ENCODE results near the gene TOMM20L. TPM values are rescaled to one million over a fixed set of nuclear protein-coding genes. Genes with fewer than 3 reads are reported as not detected.

TOMM20L gene
- total and polyA plus RNA-seq, 2 of the 13 experiments (the other 11 are each of a cell fraction or from before 2014, with no cell fraction given), result 0.46 TPM; not detected in 1

GRCh38 chr14:58401587-58401986, 5.9 kb downstream of the TOMM20L start:
- H3K27ac ChIP-seq (ENCODE audit: extremely low read length, insufficient read depth, low read length), result no peak overlapping the region
- TF ChIP-seq EHMT2 (IDR thresholded peaks at IDR 0.05; ENCODE audit: borderline replicate concordance, low read depth, low read length), result no peak
- TF ChIP-seq ATAD3A (CRISPR knock-in tag; IDR thresholded peaks at IDR 0.05), result no peak
- peak; percentile 37 for TF ChIP-seq CTCF (CRISPR knock-in tag; IDR thresholded peaks at IDR 0.05)
- no peak for TF ChIP-seq POGZ (CRISPR knock-in tag; IDR thresholded peaks at IDR 0.05)
- no peak overlapping the region for H3K4me3 ChIP-seq (replicated peaks in 1 of 3; ENCODE audit: insufficient read depth in 1 of 3, low read depth in 2 of 3, low read length in 3 of 3)
- no peaks in the 10 kb centered on the region; a peak in 1 of 5 replicates for H3K27me3 ChIP-seq (ENCODE audit: control insufficient read depth in 1 of 2, insufficient read depth in 2 of 2, low read length in 2 of 2)
- FAIRE-seq (no peak), ATAC-seq (peak; percentile 66; the same call in 2 of the 3 replicates), DNase-seq (ENCODE audit: low spot score) (no peak)
- no peaks in the 10 kb centered on the region for H3K9me3 ChIP-seq (ENCODE audit: low read length)
- BruUV-seq (replicated peaks), result no TSS peak
- POLR2A ChIA-PET, result no interaction called here
- no peaks in the 10 kb centered on the region for H3K79me2 ChIP-seq (ENCODE audit: insufficient read depth, low read length)
- intact Hi-C loops (cut with micrococcal nuclease; ENCODE audit: unreplicated experiment), result no loop called here
- no peak overlapping the region for H3K9ac ChIP-seq (ENCODE audit: insufficient read depth, low read depth, low read length)
- in situ Hi-C loops (cut with HindIII; ENCODE audit: extremely low pct_ligation_motif_present, low pct_unique_long_range_greater_than_20kb), result no loop called here
- CTCF ChIA-PET (ENCODE audit: low intra/inter-chr PET ratio, low total read pairs), result no interaction called here
- WGBS (ENCODE audit: low lambda C conversion rate), result 84% methylated on average over 3 of the region's 3 CpGs
- H4K20me1 ChIP-seq (ENCODE audit: insufficient read depth, low read length), result no peaks in the 10 kb centered on the region
- H3K4me2 ChIP-seq (ENCODE audit: low read depth, low read length), result no peak overlapping the region
- H3K4me1 ChIP-seq (ENCODE audit: insufficient read depth, low read length), result peaks cover 6% of the 10 kb centered on the region
- no peak overlapping the region for H2AFZ ChIP-seq (ENCODE audit: low read length)
- H3K36me3 ChIP-seq (replicated peaks in 1 of 2; ENCODE audit: control insufficient read depth in 1 of 2, insufficient read depth in 2 of 2, low read length in 2 of 2), result no peaks in the 10 kb centered on the region; a peak in 1 of 5 replicates

GRCh38 chr14:58408681-58409215, 13.0 kb downstream of the TOMM20L start:
- no peak overlapping the region for H3K27ac ChIP-seq (ENCODE audit: extremely low read length, insufficient read depth, low read length)
- ATAC-seq (no peak), FAIRE-seq (no peak), DNase-seq (ENCODE audit: low spot score) (no peak)
- H3K4me2 ChIP-seq (ENCODE audit: low read depth, low read length), result no peak overlapping the region
- in situ Hi-C loops (cut with HindIII; ENCODE audit: extremely low pct_ligation_motif_present, low pct_unique_long_range_greater_than_20kb), result no loop called here
- BruUV-seq (replicated peaks), result no TSS peak
- peaks cover 9 to 35% of the 10 kb centered on the region in 2 experiments for H3K36me3 ChIP-seq (replicated peaks in 1 of 2; ENCODE audit: control insufficient read depth in 1 of 2, insufficient read depth in 2 of 2, low read length in 2 of 2)
- ChIA-PET POLR2A (no interaction called here), CTCF (ENCODE audit: low intra/inter-chr PET ratio, low total read pairs) (no interaction called here)
- peaks cover 4% of the 10 kb centered on the region; the same call in 1 of the 2 replicates for H3K4me1 ChIP-seq (ENCODE audit: insufficient read depth, low read length)
- H3K9me3 ChIP-seq (ENCODE audit: low read length), result no peaks in the 10 kb centered on the region
- H2AFZ ChIP-seq (ENCODE audit: low read length), result no peak overlapping the region
- no peaks in the 10 kb centered on the region for H4K20me1 ChIP-seq (ENCODE audit: insufficient read depth, low read length)
- no peaks in the 10 kb centered on the region for H3K79me2 ChIP-seq (ENCODE audit: insufficient read depth, low read length)
- no peak overlapping the region for H3K4me3 ChIP-seq (replicated peaks in 1 of 3; ENCODE audit: insufficient read depth in 1 of 3, low read depth in 2 of 3, low read length in 3 of 3)
- 99% methylated on average over 3 of the region's 3 CpGs for WGBS (ENCODE audit: low lambda C conversion rate)
- intact Hi-C loops (cut with micrococcal nuclease; ENCODE audit: unreplicated experiment), result no loop called here
- H3K9ac ChIP-seq (ENCODE audit: insufficient read depth, low read depth, low read length), result no peak overlapping the region
- no peaks in the 10 kb centered on the region; a peak in 1 of 5 replicates for H3K27me3 ChIP-seq (ENCODE audit: control insufficient read depth in 1 of 2, insufficient read depth in 2 of 2, low read length in 2 of 2)
- no peak for TF ChIP-seq ZNF225 (CRISPR knock-in tag; IDR thresholded peaks at IDR 0.05)
- TF ChIP-seq BORCS8-MEF2B (CRISPR knock-in tag; IDR thresholded peaks at IDR 0.05), result no peak
- no peak for TF ChIP-seq PCBP1 (IDR thresholded peaks at IDR 0.05; ENCODE audit: borderline replicate concordance, low read depth, low read length)
- no peak for TF ChIP-seq ZNF512B (CRISPR knock-in tag; IDR thresholded peaks at IDR 0.05; ENCODE audit: borderline replicate concordance)
- TF ChIP-seq CREM (IDR thresholded peaks at IDR 0.05), result no peak
- TF ChIP-seq CREM (CRISPR knock-in tag; IDR thresholded peaks at IDR 0.05), result no peak
- no peak for TF ChIP-seq ZNF20 (CRISPR knock-in tag; IDR thresholded peaks at IDR 0.05)
- no peak for TF ChIP-seq ZSCAN5A (CRISPR knock-in tag; IDR thresholded peaks at IDR 0.05; ENCODE audit: borderline replicate concordance)
- no peak for TF ChIP-seq ZNF256 (CRISPR knock-in tag; conservative IDR thresholded peaks at IDR 0.05)

All from HepG2 (cell line).